ENCODE measurements around the gene KCNMA1. TPM values are rescaled to one million over a fixed set of nuclear protein-coding genes. Genes with fewer than 3 reads are reported as not detected.

The KCNMA1 gene
- total RNA-seq, 1 experiment from 2014 or later = 0.45 TPM

DNA sequence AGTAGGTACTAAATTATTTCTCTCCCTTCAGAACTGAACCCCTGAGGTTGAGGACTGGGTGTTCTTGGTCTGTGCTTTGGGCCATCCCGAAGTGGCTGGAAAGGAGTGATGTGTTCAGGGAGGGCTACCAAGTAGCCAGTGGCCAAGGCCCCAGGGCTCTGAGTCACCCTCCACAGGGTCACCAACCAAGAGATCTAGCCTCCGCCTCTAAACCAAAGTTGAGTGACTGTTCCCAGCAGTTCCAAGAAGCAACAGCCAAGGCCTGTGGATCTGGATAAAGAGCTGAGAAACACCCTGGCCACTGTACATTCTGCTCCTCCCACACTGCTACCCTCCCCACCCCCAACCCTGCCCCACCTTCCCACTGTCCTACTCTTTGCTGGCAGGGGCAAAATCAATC lies 35.5 kb upstream of the KCNMA1 start:
- TF ChIP-seq, protein P1, sequence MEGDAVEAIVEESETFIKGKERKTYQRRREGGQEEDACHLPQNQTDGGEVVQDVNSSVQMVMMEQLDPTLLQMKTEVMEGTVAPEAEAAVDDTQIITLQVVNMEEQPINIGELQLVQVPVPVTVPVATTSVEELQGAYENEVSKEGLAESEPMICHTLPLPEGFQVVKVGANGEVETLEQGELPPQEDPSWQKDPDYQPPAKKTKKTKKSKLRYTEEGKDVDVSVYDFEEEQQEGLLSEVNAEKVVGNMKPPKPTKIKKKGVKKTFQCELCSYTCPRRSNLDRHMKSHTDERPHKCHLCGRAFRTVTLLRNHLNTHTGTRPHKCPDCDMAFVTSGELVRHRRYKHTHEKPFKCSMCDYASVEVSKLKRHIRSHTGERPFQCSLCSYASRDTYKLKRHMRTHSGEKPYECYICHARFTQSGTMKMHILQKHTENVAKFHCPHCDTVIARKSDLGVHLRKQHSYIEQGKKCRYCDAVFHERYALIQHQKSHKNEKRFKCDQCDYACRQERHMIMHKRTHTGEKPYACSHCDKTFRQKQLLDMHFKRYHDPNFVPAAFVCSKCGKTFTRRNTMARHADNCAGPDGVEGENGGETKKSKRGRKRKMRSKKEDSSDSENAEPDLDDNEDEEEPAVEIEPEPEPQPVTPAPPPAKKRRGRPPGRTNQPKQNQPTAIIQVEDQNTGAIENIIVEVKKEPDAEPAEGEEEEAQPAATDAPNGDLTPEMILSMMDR (IDR thresholded peaks at IDR 0.05; ENCODE audit: unreplicated experiment) = no peak
- Mint-ChIP-seq H3K9me3 (ENCODE audit: low read depth, unreplicated experiment) (peaks cover 5% of the 10 kb centered on the region), H3K36me3 (ENCODE audit: insufficient read depth, unreplicated experiment) (no peaks in the 10 kb centered on the region), H3K27ac (ENCODE audit: unreplicated experiment) (no peak overlapping the region), H3K4me3 (ENCODE audit: low read depth, unreplicated experiment) (no peak overlapping the region), H3K4me1 (ENCODE audit: low read depth, unreplicated experiment) (peaks cover 8% of the 10 kb centered on the region), H3K27me3 (ENCODE audit: unreplicated experiment) (peaks cover 25% of the 10 kb centered on the region)
- CTCF ChIA-PET = interaction anchor here (0.6 kb wide), 1 partner anchor 161 kb away, joined by 3 read pairs; no protein-coding TSS in a partner anchor
- intact Hi-C loops (cut with micrococcal nuclease; ENCODE audit: unreplicated experiment) = no loop called here
- no peak for DNase-seq
- BruUV-seq (replicated peaks) = no TSS peak

DNA sequence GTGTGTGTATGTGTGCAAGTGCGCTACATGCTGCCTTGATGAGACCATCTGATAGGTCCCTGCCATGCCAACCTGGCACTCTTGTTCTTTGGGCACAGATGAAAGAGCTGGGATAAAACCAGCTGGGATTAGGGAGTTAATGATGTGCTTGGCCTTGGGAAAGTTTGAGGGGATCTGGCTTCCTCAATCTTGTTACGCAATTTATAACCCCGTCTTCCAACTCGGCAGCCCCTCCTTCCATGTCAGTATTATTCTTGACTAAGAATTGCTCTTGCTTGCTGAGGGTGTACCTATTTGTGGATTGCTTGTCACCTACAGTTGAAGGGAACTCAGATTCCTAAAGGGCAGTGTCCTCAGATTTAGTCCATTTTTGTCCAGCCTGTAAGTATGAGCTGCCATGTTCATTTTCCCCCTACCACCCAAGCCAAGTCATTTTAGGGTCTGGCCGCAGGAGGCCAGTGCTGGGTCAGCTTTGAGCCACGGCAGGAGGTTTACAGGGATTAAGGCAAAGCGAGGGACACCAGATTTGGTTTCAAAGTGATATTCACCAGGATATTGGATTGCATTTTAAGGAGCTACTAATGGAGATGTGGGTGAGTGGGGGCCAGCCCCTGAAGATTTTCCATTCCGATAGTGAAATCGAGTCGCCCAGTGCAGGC lies 34.1 kb upstream of the KCNMA1 start:
- Mint-ChIP-seq H3K27me3 (ENCODE audit: unreplicated experiment) (peaks cover 25% of the 10 kb centered on the region), H3K9me3 (ENCODE audit: low read depth, unreplicated experiment) (peaks cover 5% of the 10 kb centered on the region), H3K36me3 (ENCODE audit: insufficient read depth, unreplicated experiment) (no peaks in the 10 kb centered on the region), H3K27ac (ENCODE audit: unreplicated experiment) (no peak overlapping the region), H3K4me1 (ENCODE audit: low read depth, unreplicated experiment) (peaks cover 8% of the 10 kb centered on the region), H3K4me3 (ENCODE audit: low read depth, unreplicated experiment) (no peak overlapping the region)
- intact Hi-C loops (cut with micrococcal nuclease; ENCODE audit: unreplicated experiment) = no loop called here
- TF ChIP-seq, protein P1 (IDR thresholded peaks at IDR 0.05; ENCODE audit: unreplicated experiment) = no peak
- no peak for DNase-seq
- BruUV-seq (replicated peaks) = no TSS peak
- CTCF ChIA-PET = interaction anchor here (0.6 to 1.2 kb wide), 2 partner anchors 9 to 78 kb away, joined by 4 to 6 read pairs; no protein-coding TSS in a partner anchor

DNA sequence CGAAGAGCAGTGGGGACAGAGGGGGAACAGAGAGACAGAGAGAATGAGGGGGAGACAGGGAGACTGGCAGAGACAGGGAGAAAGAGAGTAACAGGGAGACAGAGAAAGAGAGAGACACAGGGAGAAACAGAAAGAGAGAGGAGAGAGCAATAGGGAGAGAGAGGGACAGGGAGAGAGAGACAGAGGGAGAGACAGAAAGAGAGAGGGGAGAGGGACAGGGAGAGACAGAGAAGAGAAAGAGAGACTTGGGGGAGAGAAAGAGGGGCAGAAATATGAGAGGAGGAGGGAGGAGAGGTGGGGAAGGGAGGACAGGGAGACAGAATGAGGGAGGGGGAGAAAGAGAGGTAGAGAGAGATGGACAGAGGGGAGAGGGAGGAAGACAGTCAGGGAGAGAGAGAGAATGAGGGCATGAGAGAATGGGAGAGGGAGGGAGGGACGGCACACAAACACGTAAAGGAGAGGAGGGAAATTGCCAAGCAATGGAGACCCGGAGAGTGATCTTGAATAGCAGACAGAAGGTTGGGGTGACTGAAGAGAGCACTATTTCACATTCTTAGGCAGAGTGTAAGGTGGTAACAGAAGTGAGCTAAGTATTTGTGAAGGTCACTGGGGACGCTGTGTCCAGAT lies 33.3 kb upstream of the KCNMA1 start:
- Mint-ChIP-seq H3K36me3 (ENCODE audit: insufficient read depth, unreplicated experiment) (no peaks in the 10 kb centered on the region), H3K4me3 (ENCODE audit: low read depth, unreplicated experiment) (no peak overlapping the region), H3K27ac (ENCODE audit: unreplicated experiment) (no peak overlapping the region), H3K9me3 (ENCODE audit: low read depth, unreplicated experiment) (peaks cover 5% of the 10 kb centered on the region), H3K4me1 (ENCODE audit: low read depth, unreplicated experiment) (peaks cover 8% of the 10 kb centered on the region), H3K27me3 (ENCODE audit: unreplicated experiment) (peaks cover 25% of the 10 kb centered on the region)
- no TSS peak for BruUV-seq (replicated peaks)
- DNase-seq = no peak
- TF ChIP-seq, protein P1 (IDR thresholded peaks at IDR 0.05; ENCODE audit: unreplicated experiment) = no peak
- CTCF ChIA-PET = interaction anchor here (0.5 to 0.6 kb wide), 2 partner anchors 79 to 361 kb away, joined by 3 to 6 read pairs; no protein-coding TSS in a partner anchor
- intact Hi-C loops (cut with micrococcal nuclease; ENCODE audit: unreplicated experiment) = no loop called here

DNA sequence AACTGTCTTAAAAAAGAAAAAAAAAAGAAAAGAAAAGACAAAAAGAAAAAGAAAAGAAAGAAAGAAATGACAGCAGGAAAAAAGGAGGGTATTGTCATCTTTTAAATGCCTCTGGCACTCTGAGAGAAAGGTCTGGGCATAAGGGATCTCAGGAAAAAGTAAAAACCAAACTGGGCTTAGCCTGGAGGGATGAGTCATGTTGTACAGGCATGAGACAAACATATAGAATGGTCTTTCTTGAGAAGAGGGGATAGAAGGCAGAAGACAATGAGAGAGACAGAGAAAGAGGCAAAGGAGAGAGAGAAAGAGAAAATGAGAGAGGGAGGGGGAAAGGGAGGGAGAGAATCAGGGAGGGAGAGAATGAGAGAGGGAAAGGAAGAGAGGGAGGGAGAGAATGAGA lies 32.3 kb upstream of the KCNMA1 start:
- DNase-seq = no peak
- intact Hi-C loops (cut with micrococcal nuclease; ENCODE audit: unreplicated experiment) = no loop called here
- TF ChIP-seq, protein P1 (IDR thresholded peaks at IDR 0.05; ENCODE audit: unreplicated experiment) = no peak
- Mint-ChIP-seq H3K27me3 (ENCODE audit: unreplicated experiment) (peaks cover 25% of the 10 kb centered on the region), H3K36me3 (ENCODE audit: insufficient read depth, unreplicated experiment) (no peaks in the 10 kb centered on the region), H3K4me1 (ENCODE audit: low read depth, unreplicated experiment) (peaks cover 8% of the 10 kb centered on the region), H3K4me3 (ENCODE audit: low read depth, unreplicated experiment) (no peak overlapping the region), H3K9me3 (ENCODE audit: low read depth, unreplicated experiment) (peaks cover 5% of the 10 kb centered on the region), H3K27ac (ENCODE audit: unreplicated experiment) (no peak overlapping the region)
- no TSS peak for BruUV-seq (replicated peaks)
- CTCF ChIA-PET = no interaction called here
